GM12891 (cell line): ENCODE data around the gene RNF14. TPM values are rescaled to one million over a fixed set of nuclear protein-coding genes. Genes with fewer than 3 reads are reported as not detected.
A peak's percentile ranks its signal among the peaks of the same experiment; 100 is the strongest.
"Not testable (repeated sequence)": the region's sequence is repeated elsewhere in the genome, so short reads cannot be mapped to it uniquely, and the experiment has no call there.

Experiments used
- DNase-seq: peaks from one replicate; pipeline ENCODE4 v3.0.0; 2011; ENCODE audit warnings: low spot score; ENCODE audit not compliant: insufficient read length
- FAIRE-seq: peaks from 2 replicates; lab custom pipeline; 2011; peaks lifted over from hg19 to GRCh38; lab: Jason Lieb, UNC
- PAX5 ChIP-seq: IDR thresholded peaks from 2 replicates; pipeline ENCODE4 v1.6.1; 2011; ENCODE audit warnings: low read length, moderate library complexity, mild to moderate bottlenecking; ENCODE audit not compliant: insufficient read depth, severe bottlenecking
- POLR2A ChIP-seq: IDR thresholded peaks from 2 replicates; pipeline ENCODE4 v1.6.1; 2011; ENCODE audit warnings: low read depth, low read length, control low read depth
- POLR2AphosphoS5 ChIP-seq: IDR thresholded peaks from 2 replicates; pipeline ENCODE4 v1.6.1; 2011; ENCODE audit warnings: low read depth, low read length, control low read depth
- POU2F2 ChIP-seq: IDR thresholded peaks from 2 replicates; pipeline ENCODE4 v1.6.1; 2011; ENCODE audit warnings: low read depth, mild to moderate bottlenecking, control low read depth, low read length, moderate library complexity
- SPI1 ChIP-seq: IDR thresholded peaks from 2 replicates; pipeline ENCODE4 v1.6.1; 2011; ENCODE audit warnings: low read depth, low read length, control low read depth
- TAF1 ChIP-seq: IDR thresholded peaks from 2 replicates; pipeline ENCODE4 v1.6.1; 2011; ENCODE audit warnings: low read depth, low read length, control low read depth
- polyA plus RNA-seq: library from polyadenylated mRNA; unstranded; fragments of >200 nt; gene quantifications from one replicate; pipeline ENCODE4 v1.2.1, GENCODE V29; 2012; ENCODE audit warnings: low read depth, missing spikeins, inconsistent platforms; ENCODE audit not compliant: missing spikeins

RNF14 gene
- polyA plus RNA-seq, result 20.1 TPM

GRCh38 chr5:141968914-141969608 lies at the start of gene RNF14:
RNF14 (plus strand) TSS chr5:141969105; CDS start chr5:141973589, 4,484 bp downstream.
- DNase-seq (peak; percentile 89), FAIRE-seq (peak; percentile 95)
- TF ChIP-seq PAX5 (peak; percentile 40), TAF1 (peak; percentile 62), POLR2A (peak; percentile 76; the same call in 1 of the 2 replicates), POLR2AphosphoS5 (peak; percentile 79), SPI1 (no peak; the same call in 1 of the 2 replicates), POU2F2 (peak; percentile 5; the same call in 1 of the 2 replicates)

GRCh38 chr5:141919218-141920119 lies 49.4 kb upstream of the RNF14 start:
- DNase-seq (no peak), FAIRE-seq (no peak)
- no peak for TF ChIP-seq PAX5

GRCh38 chr5:141920771-141921170 lies 48.1 kb upstream of the RNF14 start:
- DNase-seq (no peak), FAIRE-seq (no peak)
- TF ChIP-seq SPI1, result no peak
- TF ChIP-seq POU2F2, result no peak
- no peak for TF ChIP-seq PAX5
- TF ChIP-seq POLR2A, result no peak
- no peak for TF ChIP-seq POLR2AphosphoS5
- no peak for TF ChIP-seq TAF1

- DNase-seq, FAIRE-seq: not testable (repeated sequence)
Observed at GRCh38 chr5:141922827-141923447, 46.0 kb upstream of the RNF14 start.

- DNase-seq (peak; percentile 86), FAIRE-seq (peak; percentile 88)
- peak; percentile 92 for TF ChIP-seq SPI1
- peak; percentile 47 for TF ChIP-seq POU2F2
- TF ChIP-seq POLR2AphosphoS5, result peak; percentile 78
- no peak for TF ChIP-seq PAX5
- TF ChIP-seq TAF1, result peak; percentile 24; the same call in 1 of the 2 replicates
- TF ChIP-seq POLR2A, result peak; percentile 79
Observed at GRCh38 chr5:141923448-141924313, 45.2 kb upstream of the RNF14 start, which contains the start of gene DELE1. DELE1 (plus strand) TSS chr5:141923871; CDS start chr5:141923942, 71 bp downstream.

- FAIRE-seq (no peak), DNase-seq (no peak)
- TF ChIP-seq POLR2A (no peak), POLR2AphosphoS5 (no peak), TAF1 (no peak), PAX5 (no peak), SPI1 (no peak), POU2F2 (no peak)
Observed at GRCh38 chr5:141926434-141926833, 42.5 kb upstream of the RNF14 start.

GRCh38 chr5:141928051-141928450 lies 40.9 kb upstream of the RNF14 start:
- FAIRE-seq, result no peak

GRCh38 chr5:141929398-141930058 lies 39.4 kb upstream of the RNF14 start:
- no peak for FAIRE-seq
- TF ChIP-seq POLR2A (no peak), POLR2AphosphoS5 (no peak), PAX5 (no peak), SPI1 (no peak), POU2F2 (no peak), TAF1 (no peak)
- DNase-seq, result no peak

More at GRCh38 chr5:141928051-141928450, 40.9 kb upstream of the RNF14 start:
- TF ChIP-seq POLR2AphosphoS5 (no peak), SPI1 (no peak), TAF1 (no peak), POU2F2 (no peak), PAX5 (no peak), POLR2A (no peak)
- DNase-seq, result no peak

- FAIRE-seq, result no peak
- no peak for TF ChIP-seq POU2F2
- TF ChIP-seq PAX5, result no peak
- no peak for TF ChIP-seq SPI1
- no peak for TF ChIP-seq POLR2A
- no peak for TF ChIP-seq TAF1
- no peak for DNase-seq
Observed at GRCh38 chr5:141931694-141932093, 37.2 kb upstream of the RNF14 start.
